ENCODE measurements around the gene ANKLE1. TPM values are rescaled to one million over a fixed set of nuclear protein-coding genes. Genes with fewer than 3 reads are reported as not detected.

The ANKLE1 gene
- total RNA-seq, 1 experiment from 2014 or later = 16.5 TPM

DNA sequence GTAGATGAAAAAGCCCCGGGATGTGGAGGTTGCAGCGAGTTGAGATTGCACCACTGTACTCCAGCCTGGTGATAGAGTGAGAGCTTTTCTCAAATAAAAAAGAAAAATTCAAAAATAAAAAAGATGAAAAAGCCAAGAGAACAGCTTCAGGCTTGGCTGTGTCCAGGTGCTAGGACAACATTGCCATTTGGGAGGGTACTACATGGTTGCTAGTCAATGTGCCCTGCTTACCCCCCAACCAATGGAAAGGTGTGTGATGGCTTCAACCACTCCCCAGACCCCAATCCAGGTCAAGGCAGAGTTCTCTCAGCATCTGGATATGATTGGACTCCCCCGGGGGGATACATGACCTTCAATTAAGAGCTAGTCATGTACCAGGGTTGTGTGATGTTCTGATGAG is 2.3 kb upstream of the ANKLE1 start:
- WGBS (ENCODE audit: extremely low coverage, insufficient read length, low lambda C conversion rate) = no CpG with 5 or more reads among the region's 3 CpGs
- TF ChIP-seq, protein P1, sequence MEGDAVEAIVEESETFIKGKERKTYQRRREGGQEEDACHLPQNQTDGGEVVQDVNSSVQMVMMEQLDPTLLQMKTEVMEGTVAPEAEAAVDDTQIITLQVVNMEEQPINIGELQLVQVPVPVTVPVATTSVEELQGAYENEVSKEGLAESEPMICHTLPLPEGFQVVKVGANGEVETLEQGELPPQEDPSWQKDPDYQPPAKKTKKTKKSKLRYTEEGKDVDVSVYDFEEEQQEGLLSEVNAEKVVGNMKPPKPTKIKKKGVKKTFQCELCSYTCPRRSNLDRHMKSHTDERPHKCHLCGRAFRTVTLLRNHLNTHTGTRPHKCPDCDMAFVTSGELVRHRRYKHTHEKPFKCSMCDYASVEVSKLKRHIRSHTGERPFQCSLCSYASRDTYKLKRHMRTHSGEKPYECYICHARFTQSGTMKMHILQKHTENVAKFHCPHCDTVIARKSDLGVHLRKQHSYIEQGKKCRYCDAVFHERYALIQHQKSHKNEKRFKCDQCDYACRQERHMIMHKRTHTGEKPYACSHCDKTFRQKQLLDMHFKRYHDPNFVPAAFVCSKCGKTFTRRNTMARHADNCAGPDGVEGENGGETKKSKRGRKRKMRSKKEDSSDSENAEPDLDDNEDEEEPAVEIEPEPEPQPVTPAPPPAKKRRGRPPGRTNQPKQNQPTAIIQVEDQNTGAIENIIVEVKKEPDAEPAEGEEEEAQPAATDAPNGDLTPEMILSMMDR (conservative IDR thresholded peaks at IDR 0.05) = no peak

More for the DNA sequence above, 2.3 kb upstream of the ANKLE1 start:
- Mint-ChIP-seq H3K4me1 (peaks cover 4 to 5% of the 10 kb centered on the region in 2 experiments; a peak in 2 of 4 replicates), H3K9me3 (no peaks in the 10 kb centered on the region; a peak in 1 of 5 replicates), H3K27ac (no peak overlapping the region), H3K4me3 (no peak overlapping the region), H3K27me3 (ENCODE audit: low read depth) (peaks cover 7% of the 10 kb centered on the region), H3K36me3 (ENCODE audit: insufficient read depth in 1 of 3, low read depth in 3 of 3) (peaks cover 44 to 52% (median 50%) of the 10 kb centered on the region in 3 experiments)
- Histone ChIP-seq H3K23ac (ENCODE audit: insufficient read length, low read depth, low read length) (no peak overlapping the region), H2BK5ac (ENCODE audit: insufficient read length, low read length) (no peak overlapping the region), H3K23me2 (ENCODE audit: insufficient read length, low read depth, low read length, poor library complexity, severe bottlenecking) (peaks cover 7% of the 10 kb centered on the region), H2AK5ac (ENCODE audit: insufficient read length, low read length) (no peak overlapping the region), H2BK120ac (ENCODE audit: low read depth, low read length, poor library complexity, severe bottlenecking) (no peak overlapping the region), H2BK20ac (ENCODE audit: low read depth, low read length, poor library complexity, severe bottlenecking) (no peak overlapping the region), H3T11ph (ENCODE audit: low read length) (no peak overlapping the region), H3K56ac (ENCODE audit: insufficient read length, low read depth, low read length) (no peak overlapping the region), H4K5ac (ENCODE audit: insufficient read length, low read depth, low read length) (no peak overlapping the region), H2BK12ac (ENCODE audit: insufficient read length, low read depth, low read length) (no peak overlapping the region), H3K79me1 (ENCODE audit: insufficient read depth, low read depth, low read length, poor library complexity, severe bottlenecking) (no peaks in the 10 kb centered on the region), H3K14ac (ENCODE audit: insufficient read depth, low read length) (no peak overlapping the region), H3K9me3 (ENCODE audit: control insufficient read depth, low read depth, low read length) (no peaks in the 10 kb centered on the region), H4K20me1 (ENCODE audit: control insufficient read depth, insufficient read depth, insufficient read length) (peaks cover 4% of the 10 kb centered on the region), H3K4me1 (ENCODE audit: insufficient read depth, low read length) (no peaks in the 10 kb centered on the region), H2BK15ac (ENCODE audit: low read depth, low read length) (no peak overlapping the region), H3K9ac (ENCODE audit: extremely low read depth, insufficient read length, low read length) (no peak overlapping the region), H3K18ac (ENCODE audit: insufficient read length, low read depth, low read length) (no peak overlapping the region), H3K4ac (ENCODE audit: low read depth, low read length) (no peak overlapping the region), H4K8ac (replicated peaks; ENCODE audit: insufficient read length, low read depth, low read length) (no peak overlapping the region), H3K27ac (ENCODE audit: insufficient read length, low read depth, low read length) (no peak overlapping the region), H3K27me3 (ENCODE audit: insufficient read depth, low read length) (no peaks in the 10 kb centered on the region; the same call in 1 of the 2 replicates), H3K79me2 (ENCODE audit: insufficient read depth, low read length) (no peaks in the 10 kb centered on the region), H4K91ac (ENCODE audit: insufficient read length, low read depth, low read length) (no peak overlapping the region), H3K4me2 (ENCODE audit: insufficient read depth, insufficient read length, low read length) (no peak overlapping the region), H2AFZ (ENCODE audit: low read length) (no peak overlapping the region)
- DNase-seq = no peak

All from H9 (cell line).